ENCODE data around the gene APBB3.

DNA sequence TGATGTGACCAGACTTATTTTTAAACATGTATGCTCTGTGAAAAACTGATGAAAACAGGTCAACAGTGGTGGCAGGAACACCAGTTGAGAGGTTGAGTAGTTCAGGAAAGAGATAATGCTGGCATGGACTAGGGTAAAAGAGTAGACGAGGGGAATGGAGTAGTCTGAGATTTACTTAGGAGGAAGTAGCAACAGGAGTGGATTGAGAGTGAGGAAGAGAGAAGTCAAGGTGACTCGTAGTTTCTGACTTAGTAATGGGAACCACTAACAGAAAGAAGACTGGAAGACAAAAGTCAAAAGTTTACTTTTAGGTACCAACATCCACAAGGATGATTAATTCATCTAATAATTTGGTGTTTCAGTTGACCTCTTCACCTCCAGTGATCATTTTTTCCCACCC is 10.7 kb downstream of the APBB3 start:
- TF ChIP-seq ESRRG (CRISPR knock-in tag; IDR thresholded peaks at IDR 0.05) (no peak), TCF4 (CRISPR knock-in tag; IDR thresholded peaks at IDR 0.05; ENCODE audit: borderline replicate concordance) (no peak), PATZ1 (CRISPR knock-in tag; IDR thresholded peaks at IDR 0.05; ENCODE audit: borderline replicate concordance) (no peak), ZNF565 (CRISPR knock-in tag; conservative IDR thresholded peaks at IDR 0.05; ENCODE audit: low read depth) (no peak), TOX (CRISPR knock-in tag; IDR thresholded peaks at IDR 0.05; ENCODE audit: borderline replicate concordance) (no peak), ARNTL (CRISPR knock-in tag; IDR thresholded peaks at IDR 0.05; ENCODE audit: borderline replicate concordance, low read depth) (no peak), ZFP30 (CRISPR knock-in tag; IDR thresholded peaks at IDR 0.05) (no peak), RARB (CRISPR knock-in tag; IDR thresholded peaks at IDR 0.05) (no peak), ZFP3 (CRISPR knock-in tag; IDR thresholded peaks at IDR 0.05) (no peak), POU6F1 (CRISPR knock-in tag; IDR thresholded peaks at IDR 0.05; ENCODE audit: borderline replicate concordance, low read depth) (no peak)

Data from SK-N-SH treated with all-trans-retinoic acid at 6 μM for 48 hours (cell line).